OCI-LY1 (cell line): ENCODE results near the gene TXNRD1.

ENCODE experiments used
- H2AFZ ChIP-seq: fragments of 200-600 bp; sonication (generic), shearing (Covaris generic); 2 replicates; pipeline ENCODE4 v1.6.0; 2014; ENCODE audit warnings: antibody characterized with exemption, mild to moderate bottlenecking, low read length
- H3F3A ChIP-seq: fragments of 200-600 bp; sonication (generic), shearing (Covaris generic); 2 replicates; pipeline ENCODE4 v1.6.0; 2014; ENCODE audit warnings: mild to moderate bottlenecking, antibody characterized with exemption, low read length, moderate library complexity; ENCODE audit not compliant: insufficient read depth
- H3K27ac ChIP-seq: fragments of 200-600 bp; sonication (generic); 2 replicates; pipeline ENCODE4 v1.5.1; 2014; ENCODE audit warnings: low read length, mixed run types, mild to moderate bottlenecking, low read depth; ENCODE audit not compliant: poor library complexity, severe bottlenecking
- H3K27me3 ChIP-seq: fragments of 200-600 bp; sonication (generic); 2 replicates; pipeline ENCODE4 v1.6.0; 2014; ENCODE audit warnings: antibody characterized with exemption, mild to moderate bottlenecking, low read length, moderate library complexity; ENCODE audit not compliant: insufficient read depth
- H3K36me3 ChIP-seq: fragments of 200-600 bp; sonication (generic); 2 replicates; pipeline ENCODE4 v1.6.1; 2014; ENCODE audit warnings: mild to moderate bottlenecking, antibody characterized with exemption, low read length, moderate library complexity, mixed read lengths; ENCODE audit not compliant: insufficient read depth
- H3K4me1 ChIP-seq: fragments of 200-600 bp; sonication (generic); 2 replicates; pipeline ENCODE4 v1.5.1; 2014; ENCODE audit warnings: mild to moderate bottlenecking, low read length, moderate library complexity; ENCODE audit not compliant: insufficient read depth, severe bottlenecking
- H3K4me2 ChIP-seq: fragments of 200-600 bp; sonication (generic), shearing (Covaris generic); 2 replicates; pipeline ENCODE4 v1.6.1; 2014; ENCODE audit warnings: low read length
- H3K4me3 ChIP-seq: fragments of 200-600 bp; sonication (generic); 2 replicates; pipeline ENCODE4 v1.5.1; 2014; ENCODE audit warnings: low read length, low read depth, mild to moderate bottlenecking, mixed read lengths; ENCODE audit not compliant: poor library complexity, severe bottlenecking
- H3K79me2 ChIP-seq: fragments of 200-600 bp; shearing (Covaris generic); 2 replicates; pipeline ENCODE4 v1.6.1; 2016; ENCODE audit warnings: mixed run types, low read length, mixed read lengths; ENCODE audit not compliant: insufficient read depth
- H3K9ac ChIP-seq: fragments of 200-600 bp; sonication (generic), shearing (Covaris generic); 2 replicates; pipeline ENCODE4 v1.6.1; 2014; ENCODE audit warnings: mild to moderate bottlenecking, low read length, mixed read lengths
- H3K9me2 ChIP-seq: fragments of 200-600 bp; sonication (generic), shearing (Covaris generic); 2 replicates; pipeline ENCODE4 v1.6.1; 2014; ENCODE audit warnings: low read depth, mild to moderate bottlenecking, low read length, mixed read lengths
- H3K9me3 ChIP-seq: fragments of 200-600 bp; shearing (Covaris generic); 2 replicates; pipeline ENCODE4 v1.6.1; 2014; ENCODE audit warnings: low read length, mixed read lengths
- H4K20me1 ChIP-seq: fragments of 200-600 bp; sonication (generic), shearing (Covaris generic); 2 replicates; pipeline ENCODE4 v1.6.0; 2016; ENCODE audit warnings: mild to moderate bottlenecking, low read length; ENCODE audit not compliant: insufficient read depth
- CTCF ChIP-seq: fragments of 200-600 bp; sonication (generic), shearing (Covaris generic); IDR thresholded peaks from 2 replicates; pipeline ENCODE4 v1.5.1; 2017; ENCODE audit warnings: mild to moderate bottlenecking, antibody characterized with exemption, low read length, moderate library complexity, mixed read lengths
- EZH2 ChIP-seq: fragments of 200-600 bp; sonication (generic), shearing (Covaris generic); IDR thresholded peaks from 2 replicates; pipeline ENCODE4 v1.8.0; 2017; ENCODE audit warnings: borderline replicate concordance, mixed run types, mild to moderate bottlenecking, antibody characterized with exemption, low read length, moderate library complexity, mixed read lengths

TXNRD1 gene

DNA sequence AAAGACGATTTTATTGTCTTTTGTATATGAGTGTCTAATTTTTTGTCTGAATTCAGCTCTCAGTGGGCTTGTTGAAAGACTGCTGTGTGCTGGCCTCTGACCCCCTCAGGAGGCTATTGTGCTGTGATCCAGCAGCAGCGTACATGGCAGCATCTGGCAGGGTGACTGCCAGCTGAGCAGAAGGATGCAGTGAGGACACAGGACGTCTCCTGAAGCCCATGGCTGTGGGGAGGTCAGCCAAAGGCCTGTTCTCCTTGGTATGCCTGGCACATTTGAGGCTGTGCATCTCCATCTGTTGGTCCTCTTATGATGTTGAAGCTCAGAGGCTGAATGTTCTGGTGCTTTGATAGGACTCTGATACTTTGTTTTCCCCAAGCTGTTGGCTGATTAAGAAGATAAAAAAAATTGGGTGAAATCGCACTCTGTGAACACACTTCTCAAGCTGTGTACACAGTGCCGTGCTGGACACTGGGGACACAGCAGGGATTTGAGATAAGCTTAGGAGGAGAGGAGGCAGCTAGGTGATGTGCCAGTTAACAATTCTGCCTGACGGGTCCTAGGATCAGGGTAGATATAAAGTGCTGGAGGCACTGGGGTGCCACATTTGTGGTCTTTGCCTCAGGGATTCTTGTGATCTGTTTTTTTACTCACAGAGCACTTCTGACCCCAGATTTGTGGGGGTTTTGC is 125.5 kb downstream of the TXNRD1 start:
- Histone ChIP-seq H3K36me3 (peaks cover 58% of the 10 kb centered on the region), H3K9me2 (no peaks in the 10 kb centered on the region), H3K27ac (no peak overlapping the region), H4K20me1 (no peaks in the 10 kb centered on the region), H3K4me1 (no peaks in the 10 kb centered on the region), H3K4me2 (no peak overlapping the region), H3F3A (no peaks in the 10 kb centered on the region), H3K9ac (no peak overlapping the region), H3K79me2 (no peaks in the 10 kb centered on the region), H3K9me3 (no peaks in the 10 kb centered on the region), H3K27me3 (no peaks in the 10 kb centered on the region), H3K4me3 (no peak overlapping the region), H2AFZ (no peak overlapping the region)
- no peak for TF ChIP-seq EZH2
- TF ChIP-seq CTCF = no peak

- no peak overlapping the region for H2AFZ ChIP-seq
- H3K27ac ChIP-seq = no peak overlapping the region
- no peaks in the 10 kb centered on the region for H3K4me1 ChIP-seq
- H3K79me2 ChIP-seq = no peaks in the 10 kb centered on the region
- H3F3A ChIP-seq = no peaks in the 10 kb centered on the region
- no peaks in the 10 kb centered on the region for H3K27me3 ChIP-seq
- no peak overlapping the region for H3K4me2 ChIP-seq
- no peaks in the 10 kb centered on the region for H3K9me2 ChIP-seq
- no peak for TF ChIP-seq EZH2
- no peak for TF ChIP-seq CTCF
- H3K4me3 ChIP-seq = no peak overlapping the region
- H4K20me1 ChIP-seq = no peaks in the 10 kb centered on the region
- no peaks in the 10 kb centered on the region for H3K9me3 ChIP-seq
- H3K36me3 ChIP-seq = peaks cover 50% of the 10 kb centered on the region
- no peak overlapping the region for H3K9ac ChIP-seq
Observed at GRCh38 chr12:104342147-104342546, 126.6 kb downstream of the TXNRD1 start.

GRCh38 chr12:104342635-104343249 is 127.2 kb downstream of the TXNRD1 start:
- Histone ChIP-seq H4K20me1 (no peaks in the 10 kb centered on the region), H3K27me3 (no peaks in the 10 kb centered on the region), H3K4me2 (no peak overlapping the region), H3K9me2 (no peaks in the 10 kb centered on the region), H3K9ac (no peak overlapping the region), H3K79me2 (no peaks in the 10 kb centered on the region), H3F3A (no peaks in the 10 kb centered on the region), H3K9me3 (no peaks in the 10 kb centered on the region), H3K36me3 (peaks cover 53% of the 10 kb centered on the region), H3K27ac (no peak overlapping the region), H2AFZ (no peak overlapping the region), H3K4me1 (no peaks in the 10 kb centered on the region), H3K4me3 (no peak overlapping the region)
- TF ChIP-seq CTCF = no peak
- no peak for TF ChIP-seq EZH2
